Measurements from ENCODE around the gene TMEM253. TPM values are rescaled to one million over a fixed set of nuclear protein-coding genes. Genes with fewer than 3 reads are reported as not detected.

TMEM253 gene
- total RNA-seq, 1 donor from 2014 or later, result not detected

DNA sequence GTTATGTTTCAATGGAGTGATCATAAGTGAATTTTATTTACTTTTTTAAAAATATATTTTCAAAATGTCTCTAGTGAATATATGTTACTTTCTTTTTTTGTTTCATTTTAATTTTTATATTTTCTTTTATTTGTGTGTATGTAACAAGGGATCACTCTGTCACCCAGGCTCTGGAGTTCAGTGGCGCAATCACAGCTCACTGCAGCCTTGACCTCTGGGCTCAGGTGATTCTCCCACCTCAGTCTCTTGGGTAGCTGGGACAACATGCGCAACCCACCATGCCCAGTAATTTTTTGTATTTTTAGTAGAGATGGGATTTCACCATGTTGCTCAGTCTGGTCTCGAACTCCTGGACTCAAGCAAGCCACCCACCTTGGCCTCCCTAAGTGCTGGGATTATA lies 18.1 kb downstream of the TMEM253 start:
- no peak overlapping the region for H3K27ac ChIP-seq
- DNase-seq (ENCODE audit: extremely low spot score in 2 of 2), result no peak
- intact Hi-C loops (cut with DNase I), result no loop called here
- H3K36me3 ChIP-seq, result no peaks in the 10 kb centered on the region
- H3K4me3 ChIP-seq, result no peak overlapping the region
- no peaks in the 10 kb centered on the region for H3K9me3 ChIP-seq
- TF ChIP-seq POLR2A (IDR thresholded peaks at IDR 0.05), result no peak
- H3K27me3 ChIP-seq, result no peaks in the 10 kb centered on the region
- H3K4me1 ChIP-seq, result no peaks in the 10 kb centered on the region

- intact Hi-C loops (cut with DNase I), result no loop called here
- Histone ChIP-seq H3K27me3 (no peaks in the 10 kb centered on the region), H3K27ac (no peak overlapping the region), H3K9me3 (no peaks in the 10 kb centered on the region), H3K4me3 (no peak overlapping the region), H3K36me3 (no peaks in the 10 kb centered on the region), H3K4me1 (no peaks in the 10 kb centered on the region)
- TF ChIP-seq, protein P1, sequence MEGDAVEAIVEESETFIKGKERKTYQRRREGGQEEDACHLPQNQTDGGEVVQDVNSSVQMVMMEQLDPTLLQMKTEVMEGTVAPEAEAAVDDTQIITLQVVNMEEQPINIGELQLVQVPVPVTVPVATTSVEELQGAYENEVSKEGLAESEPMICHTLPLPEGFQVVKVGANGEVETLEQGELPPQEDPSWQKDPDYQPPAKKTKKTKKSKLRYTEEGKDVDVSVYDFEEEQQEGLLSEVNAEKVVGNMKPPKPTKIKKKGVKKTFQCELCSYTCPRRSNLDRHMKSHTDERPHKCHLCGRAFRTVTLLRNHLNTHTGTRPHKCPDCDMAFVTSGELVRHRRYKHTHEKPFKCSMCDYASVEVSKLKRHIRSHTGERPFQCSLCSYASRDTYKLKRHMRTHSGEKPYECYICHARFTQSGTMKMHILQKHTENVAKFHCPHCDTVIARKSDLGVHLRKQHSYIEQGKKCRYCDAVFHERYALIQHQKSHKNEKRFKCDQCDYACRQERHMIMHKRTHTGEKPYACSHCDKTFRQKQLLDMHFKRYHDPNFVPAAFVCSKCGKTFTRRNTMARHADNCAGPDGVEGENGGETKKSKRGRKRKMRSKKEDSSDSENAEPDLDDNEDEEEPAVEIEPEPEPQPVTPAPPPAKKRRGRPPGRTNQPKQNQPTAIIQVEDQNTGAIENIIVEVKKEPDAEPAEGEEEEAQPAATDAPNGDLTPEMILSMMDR (IDR thresholded peaks at IDR 0.05), result no peak
- TF ChIP-seq POLR2AphosphoS5 (IDR thresholded peaks at IDR 0.05; ENCODE audit: insufficient read depth in 1 of 2, low read depth in 1 of 2), result no peak
- no peak for TF ChIP-seq POLR2A (IDR thresholded peaks at IDR 0.05)
- DNase-seq (ENCODE audit: extremely low spot score in 2 of 2), result no peak
Measured at GRCh38 chr14:21120686-21121085, 19.8 kb downstream of the TMEM253 start.

DNA sequence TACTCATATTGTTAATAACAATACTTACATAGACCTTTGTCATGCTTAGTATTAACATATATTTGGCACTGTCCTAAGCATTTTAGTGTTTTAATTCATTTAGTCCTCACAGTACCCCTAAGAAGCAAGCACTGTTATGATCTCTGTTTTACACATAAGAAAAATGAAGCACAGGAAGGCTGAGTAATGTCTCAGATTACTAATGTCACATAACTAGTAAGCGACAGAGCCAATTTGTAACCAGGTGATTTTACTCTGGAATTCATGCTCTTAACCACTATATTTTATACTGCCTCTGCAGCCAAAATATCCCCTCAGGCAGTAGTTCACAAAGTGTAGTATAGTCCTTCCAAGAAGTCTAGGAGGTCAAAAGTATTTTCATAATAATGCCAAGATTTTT lies 20.3 kb downstream of the TMEM253 start:
- no peaks in the 10 kb centered on the region for H3K4me1 ChIP-seq
- H3K36me3 ChIP-seq, result no peaks in the 10 kb centered on the region
- no peaks in the 10 kb centered on the region for H3K27me3 ChIP-seq
- no peaks in the 10 kb centered on the region for H3K9me3 ChIP-seq
- H3K27ac ChIP-seq, result no peak overlapping the region
- TF ChIP-seq POLR2AphosphoS5 (IDR thresholded peaks at IDR 0.05; ENCODE audit: insufficient read depth in 1 of 2, low read depth in 1 of 2) (no peak), POLR2A (IDR thresholded peaks at IDR 0.05) (no peak)
- TF ChIP-seq, protein P1 (IDR thresholded peaks at IDR 0.05), result no peak
- no peak overlapping the region for H3K4me3 ChIP-seq
- intact Hi-C loops (cut with DNase I), result no loop called here
- DNase-seq (ENCODE audit: extremely low spot score in 2 of 2), result no peak

GRCh38 chr14:21123429-21123828 lies 22.6 kb downstream of the TMEM253 start:
- no peak overlapping the region for H3K27ac ChIP-seq
- H3K9me3 ChIP-seq, result no peaks in the 10 kb centered on the region
- H3K4me3 ChIP-seq, result no peak overlapping the region
- intact Hi-C loops (cut with DNase I), result no loop called here
- H3K36me3 ChIP-seq, result no peaks in the 10 kb centered on the region
- TF ChIP-seq POLR2A (IDR thresholded peaks at IDR 0.05), result no peak
- TF ChIP-seq, protein P1 (IDR thresholded peaks at IDR 0.05), result no peak
- TF ChIP-seq POLR2AphosphoS5 (IDR thresholded peaks at IDR 0.05; ENCODE audit: insufficient read depth in 1 of 2, low read depth in 1 of 2), result no peak
- no peak for DNase-seq (ENCODE audit: extremely low spot score in 2 of 2)
- H3K27me3 ChIP-seq, result no peaks in the 10 kb centered on the region
- no peaks in the 10 kb centered on the region for H3K4me1 ChIP-seq

DNA sequence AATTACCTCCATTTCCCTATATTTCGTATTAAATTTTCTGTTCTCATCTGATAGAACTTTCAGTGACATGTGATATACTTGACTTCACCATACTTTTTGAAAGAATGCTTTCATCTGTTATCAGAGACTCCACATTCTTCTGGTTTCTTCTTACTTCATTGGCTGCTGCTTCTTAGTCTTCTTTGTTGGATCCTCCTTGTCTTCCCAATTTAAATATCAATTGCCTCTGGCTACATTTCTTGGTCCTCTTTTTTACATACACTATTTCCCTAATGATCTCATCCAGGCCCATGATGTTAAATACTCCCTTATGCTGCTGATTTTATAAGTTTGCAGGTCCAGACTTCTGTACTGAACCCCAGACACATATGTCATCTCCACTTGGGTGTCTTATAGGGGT lies 33.0 kb downstream of the TMEM253 start:
- Histone ChIP-seq H3K36me3 (no peaks in the 10 kb centered on the region), H3K27ac (no peak overlapping the region), H3K9me3 (no peaks in the 10 kb centered on the region), H3K4me1 (no peaks in the 10 kb centered on the region), H3K27me3 (no peaks in the 10 kb centered on the region), H3K4me3 (no peak overlapping the region)
- no peak for DNase-seq (ENCODE audit: extremely low spot score in 2 of 2)
- TF ChIP-seq, protein P1 (IDR thresholded peaks at IDR 0.05), result no peak
- TF ChIP-seq POLR2AphosphoS5 (IDR thresholded peaks at IDR 0.05; ENCODE audit: insufficient read depth in 1 of 2, low read depth in 1 of 2), result no peak
- TF ChIP-seq POLR2A (IDR thresholded peaks at IDR 0.05), result no peak
- intact Hi-C loops (cut with DNase I), result no loop called here

DNA sequence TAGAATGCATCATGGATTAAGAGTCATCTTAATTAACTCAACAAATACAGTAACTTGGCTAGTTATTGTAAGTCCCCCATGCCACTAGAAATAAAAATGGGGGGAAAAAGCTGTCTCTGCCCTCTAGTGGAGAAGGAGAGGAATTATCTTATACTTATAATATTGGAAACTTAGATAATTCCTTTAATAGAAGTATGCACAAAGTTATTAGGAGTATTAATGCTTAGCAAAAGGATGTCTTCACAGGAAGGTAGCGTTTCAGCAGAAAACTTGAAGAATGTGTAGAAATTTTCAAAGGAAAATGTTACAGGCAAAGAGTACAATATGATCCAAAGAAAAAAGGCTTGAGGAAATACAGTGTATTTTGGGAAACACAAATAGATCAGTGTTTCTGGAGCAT lies 35.2 kb downstream of the TMEM253 start:
- H3K36me3 ChIP-seq, result no peaks in the 10 kb centered on the region
- H3K4me1 ChIP-seq, result no peaks in the 10 kb centered on the region
- no peak overlapping the region for H3K4me3 ChIP-seq
- no peaks in the 10 kb centered on the region for H3K9me3 ChIP-seq
- H3K27ac ChIP-seq, result no peak overlapping the region
- intact Hi-C loops (cut with DNase I), result no loop called here
- TF ChIP-seq, protein P1 (IDR thresholded peaks at IDR 0.05), result peak in 2 of 3 experiments; percentile 13 to 24
- no peak for TF ChIP-seq POLR2AphosphoS5 (IDR thresholded peaks at IDR 0.05; ENCODE audit: insufficient read depth in 1 of 2, low read depth in 1 of 2)
- no peak for TF ChIP-seq POLR2A (IDR thresholded peaks at IDR 0.05)
- H3K27me3 ChIP-seq, result no peaks in the 10 kb centered on the region
- no peak for DNase-seq (ENCODE audit: extremely low spot score in 2 of 2)

Data from vagina (tissue), 2 donors.